Thyroid gland (tissue), 4 donors: ENCODE results near the gene SLC16A8.

Source experiments
- POLR2A ChIP-seq, 2 donors: fragments of 450-650 bp; IDR thresholded peaks; one replicate each; pipeline ENCODE4 v1.6.1; 2017; ENCODE audit warnings: antibody characterized with exemption in 2 of 2, mild to moderate bottlenecking in 2 of 2, moderate library complexity in 1 of 2
- TF ChIP-seq, protein P1 (sequence below), 6 experiments: fragments of 200-600 bp in 3 of 6; fragments of 450-650 bp in 3 of 6; sonication (generic) in 3 of 6; IDR thresholded peaks; one replicate each; pipeline ENCODE4 v1.5.1; 2016 to 2019; ENCODE audit warnings: antibody characterized with exemption in 6 of 6, mild to moderate bottlenecking in 2 of 6, inconsistent platforms in 1 of 6, moderate library complexity in 1 of 6

DNA sequence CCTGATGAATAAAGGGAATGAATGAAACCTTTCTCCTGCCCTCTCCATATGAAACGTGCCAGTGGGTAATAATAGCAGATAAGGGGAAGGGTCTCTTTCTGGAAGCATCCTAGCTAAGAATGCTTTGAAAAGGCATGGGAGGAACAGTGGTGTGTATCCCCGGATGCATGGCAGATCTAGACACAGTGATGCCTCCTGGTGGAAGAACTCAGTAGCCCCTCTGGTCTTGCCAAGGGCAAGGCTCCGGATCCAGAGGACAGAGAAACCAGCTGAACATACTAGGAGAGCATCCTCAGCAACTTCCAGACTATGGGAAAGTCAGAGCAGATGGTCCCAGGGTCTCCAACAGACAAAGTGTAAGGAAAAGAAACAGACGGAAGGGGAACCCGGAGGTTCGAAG lies 20.1 kb upstream of the SLC16A8 start:
- TF ChIP-seq, protein P1, sequence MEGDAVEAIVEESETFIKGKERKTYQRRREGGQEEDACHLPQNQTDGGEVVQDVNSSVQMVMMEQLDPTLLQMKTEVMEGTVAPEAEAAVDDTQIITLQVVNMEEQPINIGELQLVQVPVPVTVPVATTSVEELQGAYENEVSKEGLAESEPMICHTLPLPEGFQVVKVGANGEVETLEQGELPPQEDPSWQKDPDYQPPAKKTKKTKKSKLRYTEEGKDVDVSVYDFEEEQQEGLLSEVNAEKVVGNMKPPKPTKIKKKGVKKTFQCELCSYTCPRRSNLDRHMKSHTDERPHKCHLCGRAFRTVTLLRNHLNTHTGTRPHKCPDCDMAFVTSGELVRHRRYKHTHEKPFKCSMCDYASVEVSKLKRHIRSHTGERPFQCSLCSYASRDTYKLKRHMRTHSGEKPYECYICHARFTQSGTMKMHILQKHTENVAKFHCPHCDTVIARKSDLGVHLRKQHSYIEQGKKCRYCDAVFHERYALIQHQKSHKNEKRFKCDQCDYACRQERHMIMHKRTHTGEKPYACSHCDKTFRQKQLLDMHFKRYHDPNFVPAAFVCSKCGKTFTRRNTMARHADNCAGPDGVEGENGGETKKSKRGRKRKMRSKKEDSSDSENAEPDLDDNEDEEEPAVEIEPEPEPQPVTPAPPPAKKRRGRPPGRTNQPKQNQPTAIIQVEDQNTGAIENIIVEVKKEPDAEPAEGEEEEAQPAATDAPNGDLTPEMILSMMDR (IDR thresholded peaks at IDR 0.05), result no peak
- TF ChIP-seq POLR2A (IDR thresholded peaks at IDR 0.05), result no peak
